ENCODE results near the gene LRRC51. TPM values are rescaled to one million over a fixed set of nuclear protein-coding genes. Genes with fewer than 3 reads are reported as not detected.

LRRC51 gene
- total and polyA plus RNA-seq, 2 of the 4 experiments (the other 2 are of a cell fraction) = 5.3 to 5.6 TPM

- no peak for TF ChIP-seq CTCF (conservative IDR thresholded peaks at IDR 0.05; ENCODE audit: low read depth, low read length)
- TF ChIP-seq FOS (IDR thresholded peaks at IDR 0.05; ENCODE audit: low read depth, low read length) = peak; percentile 23; the same call in 1 of the 2 replicates
- no peak for TF ChIP-seq ELK1 (IDR thresholded peaks at IDR 0.05; ENCODE audit: borderline replicate concordance, low read depth, low read length)
Observed at GRCh38 chr11:72080326-72081183, at the start of gene LRRC51, which contains the start of gene NUMA1 (continued).
